Fibroblast of mammary gland (primary cell): ENCODE data around the gene MRPL12.

ENCODE experiments used
- DNase-seq: peaks from one replicate; pipeline ENCODE4 v3.0.0-alpha.2; 2010; ENCODE audit warnings: low read depth
- H3K4me3 ChIP-seq: 2 replicates; pipeline ENCODE4 v1.5.1; 2011; ENCODE audit warnings: low read depth, mild to moderate bottlenecking, low read length, moderate library complexity; ENCODE audit not compliant: control insufficient read depth
- TF ChIP-seq, protein P1 (sequence below): conservative IDR thresholded peaks from 2 replicates; pipeline ENCODE4 v1.5.1; 2011; ENCODE audit warnings: low read depth, low read length, inconsistent platforms; ENCODE audit not compliant: control insufficient read depth, insufficient read depth

Gene MRPL12

DNA sequence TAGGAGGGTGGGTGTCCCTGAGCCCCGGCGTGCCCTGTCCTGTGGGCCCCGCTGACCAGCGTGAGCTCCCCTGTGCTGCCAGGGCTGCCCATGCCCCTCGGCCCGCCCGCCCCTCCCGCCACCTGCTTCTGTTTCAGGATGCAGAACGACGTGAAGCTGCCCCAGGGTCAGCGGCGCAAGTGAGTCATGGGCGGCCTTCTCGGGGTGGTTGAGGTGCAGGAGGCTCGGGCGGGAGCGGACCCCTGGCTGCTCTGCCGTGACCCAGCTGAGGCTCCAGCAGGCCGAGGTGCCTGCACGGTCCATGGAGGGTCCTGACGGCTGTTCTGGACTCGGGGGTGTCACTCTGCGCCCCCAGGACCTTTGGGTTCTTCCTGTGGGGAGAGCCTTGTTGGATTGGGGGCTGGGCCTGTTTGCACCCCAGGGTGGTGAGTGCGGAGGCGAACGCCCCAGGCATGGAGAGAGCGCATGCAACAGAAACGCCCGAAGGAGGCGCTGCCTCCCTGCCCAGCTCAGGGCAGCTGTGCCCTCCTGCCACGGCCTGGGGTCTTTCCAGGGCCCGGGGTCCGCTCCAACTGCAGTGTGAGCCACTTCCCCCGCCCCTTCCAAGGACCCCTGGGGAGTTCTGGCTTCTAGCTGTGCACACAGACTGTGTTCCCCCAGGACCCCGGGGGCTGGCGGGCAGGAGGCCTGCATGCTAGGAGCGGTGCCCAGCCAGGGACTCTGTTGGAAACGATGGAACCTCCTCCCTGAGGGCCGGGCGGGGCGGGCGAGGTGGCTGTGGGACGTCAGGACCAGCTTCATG lies 12.9 kb downstream of the MRPL12 start:
- TF ChIP-seq, protein P1, sequence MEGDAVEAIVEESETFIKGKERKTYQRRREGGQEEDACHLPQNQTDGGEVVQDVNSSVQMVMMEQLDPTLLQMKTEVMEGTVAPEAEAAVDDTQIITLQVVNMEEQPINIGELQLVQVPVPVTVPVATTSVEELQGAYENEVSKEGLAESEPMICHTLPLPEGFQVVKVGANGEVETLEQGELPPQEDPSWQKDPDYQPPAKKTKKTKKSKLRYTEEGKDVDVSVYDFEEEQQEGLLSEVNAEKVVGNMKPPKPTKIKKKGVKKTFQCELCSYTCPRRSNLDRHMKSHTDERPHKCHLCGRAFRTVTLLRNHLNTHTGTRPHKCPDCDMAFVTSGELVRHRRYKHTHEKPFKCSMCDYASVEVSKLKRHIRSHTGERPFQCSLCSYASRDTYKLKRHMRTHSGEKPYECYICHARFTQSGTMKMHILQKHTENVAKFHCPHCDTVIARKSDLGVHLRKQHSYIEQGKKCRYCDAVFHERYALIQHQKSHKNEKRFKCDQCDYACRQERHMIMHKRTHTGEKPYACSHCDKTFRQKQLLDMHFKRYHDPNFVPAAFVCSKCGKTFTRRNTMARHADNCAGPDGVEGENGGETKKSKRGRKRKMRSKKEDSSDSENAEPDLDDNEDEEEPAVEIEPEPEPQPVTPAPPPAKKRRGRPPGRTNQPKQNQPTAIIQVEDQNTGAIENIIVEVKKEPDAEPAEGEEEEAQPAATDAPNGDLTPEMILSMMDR: no peak
- no peak for DNase-seq
- H3K4me3 ChIP-seq: no peak overlapping the region

- no peak for DNase-seq
- H3K4me3 ChIP-seq: no peak overlapping the region
- TF ChIP-seq, protein P1: no peak
Observed at GRCh38 chr17:81716674-81716996, 13.5 kb downstream of the MRPL12 start.

GRCh38 chr17:81717049-81717765 lies 14.0 kb downstream of the MRPL12 start:
- no peak for DNase-seq
- TF ChIP-seq, protein P1: no peak
- no peak overlapping the region for H3K4me3 ChIP-seq

DNA sequence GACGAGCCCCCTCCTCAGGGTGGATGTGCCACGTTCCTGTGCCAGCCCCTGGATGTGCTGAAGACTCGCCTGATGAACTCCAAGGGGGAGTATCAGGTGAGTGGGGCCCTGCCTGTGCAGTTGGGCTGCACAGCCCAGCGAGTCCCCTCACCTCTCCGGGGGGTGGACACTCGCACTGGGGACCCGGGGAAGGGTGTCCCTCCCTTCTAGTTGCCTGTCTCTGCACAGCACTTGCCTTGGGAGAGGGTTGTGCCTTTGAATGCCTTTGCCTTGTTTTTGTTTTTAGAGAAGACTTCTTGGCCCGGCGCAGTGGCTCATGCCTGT lies 14.6 kb downstream of the MRPL12 start:
- H3K4me3 ChIP-seq: no peak overlapping the region
- TF ChIP-seq, protein P1: no peak
- no peak for DNase-seq

DNA sequence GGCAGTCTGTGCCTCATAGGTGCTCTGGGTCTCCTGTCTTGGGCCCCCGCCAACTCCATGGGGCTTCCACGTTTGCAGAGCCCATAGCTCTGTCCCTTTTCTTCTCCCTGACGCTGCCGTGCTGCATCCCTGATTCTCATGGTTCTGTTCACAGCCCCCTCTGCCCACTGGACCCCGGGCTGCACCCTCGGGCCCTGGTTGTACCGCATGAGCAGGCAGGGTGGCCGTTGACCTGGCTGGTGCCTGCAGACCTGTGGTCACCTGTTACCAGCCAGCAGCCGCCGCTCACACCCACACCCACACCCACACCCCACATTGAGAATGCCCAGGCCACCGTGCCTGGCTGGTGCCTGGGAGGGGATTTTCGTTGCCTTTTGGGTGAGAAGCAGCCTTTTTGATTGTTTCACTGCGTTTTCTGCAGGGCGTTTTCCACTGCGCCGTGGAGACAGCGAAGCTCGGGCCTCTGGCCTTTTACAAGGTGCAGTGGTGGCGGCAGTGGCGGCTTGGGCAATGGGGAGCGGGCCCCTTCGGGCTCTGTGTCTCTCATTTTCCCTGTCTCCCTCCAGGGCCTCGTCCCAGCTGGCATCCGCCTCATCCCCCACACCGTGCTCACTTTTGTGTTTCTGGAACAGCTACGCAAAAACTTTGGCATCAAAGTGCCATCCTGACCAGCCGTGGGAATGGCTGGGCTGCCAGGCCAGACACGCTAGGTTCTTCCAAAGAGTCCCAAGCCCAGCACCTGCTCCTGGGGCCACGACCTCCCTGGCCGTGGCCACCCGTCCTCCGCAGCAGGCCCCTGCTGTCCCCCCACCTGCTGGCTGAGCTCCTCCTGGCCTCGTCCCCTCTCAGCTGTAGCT lies 16.5 kb downstream of the MRPL12 start:
- no peak overlapping the region for H3K4me3 ChIP-seq
- DNase-seq: no peak
- TF ChIP-seq, protein P1: no peak

- no peak for DNase-seq
- TF ChIP-seq, protein P1: no peak
- no peak overlapping the region for H3K4me3 ChIP-seq
Observed at GRCh38 chr17:81720267-81721071, 17.3 kb downstream of the MRPL12 start.
